ENCODE measurements around the gene MLANA.

DNA sequence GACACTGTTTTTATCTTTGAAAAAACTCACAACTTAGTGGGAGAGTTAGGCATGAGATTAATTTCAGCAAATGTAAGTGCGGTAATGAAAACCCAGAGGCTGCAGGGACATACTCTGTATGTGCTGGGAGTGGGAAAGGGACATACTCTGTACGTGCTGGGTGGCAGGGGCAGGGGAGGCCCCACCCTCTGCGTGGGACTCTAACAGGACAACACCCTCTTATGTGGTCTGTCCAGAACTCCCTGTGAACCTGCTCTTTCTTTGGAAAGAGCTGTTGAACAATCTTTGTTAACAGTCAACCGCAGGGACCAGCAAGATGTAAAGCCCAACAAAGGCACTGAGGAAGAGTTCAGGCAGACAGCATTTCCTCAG lies 2.4 kb downstream of the MLANA start:
- TF ChIP-seq, protein P1, sequence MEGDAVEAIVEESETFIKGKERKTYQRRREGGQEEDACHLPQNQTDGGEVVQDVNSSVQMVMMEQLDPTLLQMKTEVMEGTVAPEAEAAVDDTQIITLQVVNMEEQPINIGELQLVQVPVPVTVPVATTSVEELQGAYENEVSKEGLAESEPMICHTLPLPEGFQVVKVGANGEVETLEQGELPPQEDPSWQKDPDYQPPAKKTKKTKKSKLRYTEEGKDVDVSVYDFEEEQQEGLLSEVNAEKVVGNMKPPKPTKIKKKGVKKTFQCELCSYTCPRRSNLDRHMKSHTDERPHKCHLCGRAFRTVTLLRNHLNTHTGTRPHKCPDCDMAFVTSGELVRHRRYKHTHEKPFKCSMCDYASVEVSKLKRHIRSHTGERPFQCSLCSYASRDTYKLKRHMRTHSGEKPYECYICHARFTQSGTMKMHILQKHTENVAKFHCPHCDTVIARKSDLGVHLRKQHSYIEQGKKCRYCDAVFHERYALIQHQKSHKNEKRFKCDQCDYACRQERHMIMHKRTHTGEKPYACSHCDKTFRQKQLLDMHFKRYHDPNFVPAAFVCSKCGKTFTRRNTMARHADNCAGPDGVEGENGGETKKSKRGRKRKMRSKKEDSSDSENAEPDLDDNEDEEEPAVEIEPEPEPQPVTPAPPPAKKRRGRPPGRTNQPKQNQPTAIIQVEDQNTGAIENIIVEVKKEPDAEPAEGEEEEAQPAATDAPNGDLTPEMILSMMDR (IDR thresholded peaks at IDR 0.05): no peak
- TF ChIP-seq POLR2AphosphoS5 (IDR thresholded peaks at IDR 0.05) (no peak), POLR2A (IDR thresholded peaks at IDR 0.05) (no peak)

Data from upper lobe of left lung (tissue), 4 donors.